ENCODE data around the gene SDHA. TPM values are rescaled to one million over a fixed set of nuclear protein-coding genes. Genes with fewer than 3 reads are reported as not detected.
"Not testable (repeated sequence)": the region's sequence is repeated elsewhere in the genome, so short reads cannot be mapped to it uniquely, and the experiment has no call there.

Gene SDHA
- total RNA-seq, 1 experiment from 2014 or later: 171 TPM

DNA sequence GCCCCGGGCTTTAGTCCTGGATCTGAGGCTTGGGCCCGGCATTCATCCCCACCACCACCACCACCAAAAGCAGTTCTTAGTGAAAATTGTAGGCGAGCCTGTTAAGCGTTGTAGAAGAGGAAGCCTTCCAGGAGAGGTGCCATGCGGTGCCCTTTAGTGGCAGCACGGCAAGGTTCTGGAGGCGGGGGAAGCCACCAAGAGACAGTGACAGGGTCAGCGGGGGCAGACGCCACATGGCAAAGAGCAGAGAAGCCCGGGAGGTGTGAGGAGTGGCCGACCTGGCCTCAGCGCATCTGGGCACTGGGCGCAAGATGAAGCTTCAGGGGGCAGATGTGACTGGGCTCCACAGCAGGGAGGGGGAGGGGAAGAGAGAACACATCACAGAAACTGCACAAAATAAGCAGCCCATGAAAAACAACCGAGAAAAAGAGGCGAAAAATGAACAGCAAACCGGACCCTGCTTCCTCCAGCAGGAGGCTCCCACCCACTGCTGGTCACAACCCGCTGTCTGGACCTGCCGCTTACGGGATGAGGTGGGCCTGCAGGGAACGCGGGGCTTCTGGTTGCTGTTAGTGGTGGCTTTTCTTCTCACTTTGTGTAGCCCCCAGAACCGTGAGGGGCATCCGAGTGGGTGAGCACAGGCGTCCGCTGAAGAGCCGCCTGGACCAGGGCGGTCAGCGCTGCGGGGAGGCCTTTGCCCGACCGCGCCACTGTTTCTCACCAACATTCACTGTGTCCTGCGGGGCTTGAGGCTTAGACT, 22.5 kb upstream of the SDHA start:
- Histone ChIP-seq H3K27ac (ENCODE audit: low read length) (no peak overlapping the region), H3K27me3 (ENCODE audit: control insufficient read depth, insufficient read depth, low read length) (no peaks in the 10 kb centered on the region), H3K4me1 (ENCODE audit: control insufficient read depth, insufficient read depth, low read length) (peaks cover 22% of the 10 kb centered on the region), H3K9me3 (ENCODE audit: control insufficient read depth, insufficient read depth, low read depth, low read length) (no peaks in the 10 kb centered on the region), H3K36me3 (ENCODE audit: control insufficient read depth, insufficient read depth, low read length) (no peaks in the 10 kb centered on the region), H3K4me3 (ENCODE audit: low read depth in 2 of 2, low read length in 2 of 2) (no peak overlapping the region)
- ChIA-PET CTCF (interaction anchor here (0.6 kb wide), 1 partner anchor 154 kb away, joined by 5 read pairs; no protein-coding TSS in a partner anchor), POLR2A (no interaction called here)
- ATAC-seq: no peak
- TF ChIP-seq, protein P1, sequence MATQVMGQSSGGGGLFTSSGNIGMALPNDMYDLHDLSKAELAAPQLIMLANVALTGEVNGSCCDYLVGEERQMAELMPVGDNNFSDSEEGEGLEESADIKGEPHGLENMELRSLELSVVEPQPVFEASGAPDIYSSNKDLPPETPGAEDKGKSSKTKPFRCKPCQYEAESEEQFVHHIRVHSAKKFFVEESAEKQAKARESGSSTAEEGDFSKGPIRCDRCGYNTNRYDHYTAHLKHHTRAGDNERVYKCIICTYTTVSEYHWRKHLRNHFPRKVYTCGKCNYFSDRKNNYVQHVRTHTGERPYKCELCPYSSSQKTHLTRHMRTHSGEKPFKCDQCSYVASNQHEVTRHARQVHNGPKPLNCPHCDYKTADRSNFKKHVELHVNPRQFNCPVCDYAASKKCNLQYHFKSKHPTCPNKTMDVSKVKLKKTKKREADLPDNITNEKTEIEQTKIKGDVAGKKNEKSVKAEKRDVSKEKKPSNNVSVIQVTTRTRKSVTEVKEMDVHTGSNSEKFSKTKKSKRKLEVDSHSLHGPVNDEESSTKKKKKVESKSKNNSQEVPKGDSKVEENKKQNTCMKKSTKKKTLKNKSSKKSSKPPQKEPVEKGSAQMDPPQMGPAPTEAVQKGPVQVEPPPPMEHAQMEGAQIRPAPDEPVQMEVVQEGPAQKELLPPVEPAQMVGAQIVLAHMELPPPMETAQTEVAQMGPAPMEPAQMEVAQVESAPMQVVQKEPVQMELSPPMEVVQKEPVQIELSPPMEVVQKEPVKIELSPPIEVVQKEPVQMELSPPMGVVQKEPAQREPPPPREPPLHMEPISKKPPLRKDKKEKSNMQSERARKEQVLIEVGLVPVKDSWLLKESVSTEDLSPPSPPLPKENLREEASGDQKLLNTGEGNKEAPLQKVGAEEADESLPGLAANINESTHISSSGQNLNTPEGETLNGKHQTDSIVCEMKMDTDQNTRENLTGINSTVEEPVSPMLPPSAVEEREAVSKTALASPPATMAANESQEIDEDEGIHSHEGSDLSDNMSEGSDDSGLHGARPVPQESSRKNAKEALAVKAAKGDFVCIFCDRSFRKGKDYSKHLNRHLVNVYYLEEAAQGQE (IDR thresholded peaks at IDR 0.05; ENCODE audit: insufficient read depth in 1 of 2, low read depth in 2 of 2, low read length in 1 of 2): no peak
- no peak for TF ChIP-seq POLR2AphosphoS5 (IDR thresholded peaks at IDR 0.05; ENCODE audit: low read depth, low read length)
- no peak for TF ChIP-seq TCF7L2 (IDR thresholded peaks at IDR 0.05; ENCODE audit: low read depth, low read length)
- TF ChIP-seq SIN3A (IDR thresholded peaks at IDR 0.05; ENCODE audit: borderline replicate concordance, insufficient read depth, low read depth, low read length): no peak
- TF ChIP-seq CTCF (IDR thresholded peaks at IDR 0.05): no peak
- intact Hi-C loops (cut with micrococcal nuclease; ENCODE audit: unreplicated experiment): no loop called here
- in situ Hi-C loops (cut with HindIII; ENCODE audit: low pct_unique_long_range_greater_than_20kb, low sequenced_read_pairs): no loop called here
- DNase-seq (ENCODE audit: low read depth, low spot score): no peak
- no TSS peak for BruUV-seq (replicated peaks)

GRCh38 chr5:196350-196749, 21.8 kb upstream of the SDHA start:
- ATAC-seq (no peak), DNase-seq (ENCODE audit: low read depth, low spot score) (no peak)
- ChIA-PET CTCF (no interaction called here), POLR2A (no interaction called here)
- Histone ChIP-seq H3K36me3 (ENCODE audit: control insufficient read depth, insufficient read depth, low read length) (no peaks in the 10 kb centered on the region), H3K27ac (ENCODE audit: low read length) (no peak overlapping the region), H3K27me3 (ENCODE audit: control insufficient read depth, insufficient read depth, low read length) (no peaks in the 10 kb centered on the region), H3K9me3 (ENCODE audit: control insufficient read depth, insufficient read depth, low read depth, low read length) (no peaks in the 10 kb centered on the region), H3K4me3 (ENCODE audit: low read depth in 2 of 2, low read length in 2 of 2) (no peak overlapping the region), H3K4me1 (ENCODE audit: control insufficient read depth, insufficient read depth, low read length) (peaks cover 14% of the 10 kb centered on the region)
- in situ Hi-C loops (cut with HindIII; ENCODE audit: low pct_unique_long_range_greater_than_20kb, low sequenced_read_pairs): no loop called here
- no peak for TF ChIP-seq SIN3A (IDR thresholded peaks at IDR 0.05; ENCODE audit: borderline replicate concordance, insufficient read depth, low read depth, low read length)
- TF ChIP-seq POLR2AphosphoS5 (IDR thresholded peaks at IDR 0.05; ENCODE audit: low read depth, low read length): no peak
- no peak for TF ChIP-seq CTCF (IDR thresholded peaks at IDR 0.05)
- TF ChIP-seq, protein P1 (IDR thresholded peaks at IDR 0.05; ENCODE audit: insufficient read depth in 1 of 2, low read depth in 2 of 2, low read length in 1 of 2): no peak
- BruUV-seq (replicated peaks): no TSS peak
- intact Hi-C loops (cut with micrococcal nuclease; ENCODE audit: unreplicated experiment): no loop called here

DNA sequence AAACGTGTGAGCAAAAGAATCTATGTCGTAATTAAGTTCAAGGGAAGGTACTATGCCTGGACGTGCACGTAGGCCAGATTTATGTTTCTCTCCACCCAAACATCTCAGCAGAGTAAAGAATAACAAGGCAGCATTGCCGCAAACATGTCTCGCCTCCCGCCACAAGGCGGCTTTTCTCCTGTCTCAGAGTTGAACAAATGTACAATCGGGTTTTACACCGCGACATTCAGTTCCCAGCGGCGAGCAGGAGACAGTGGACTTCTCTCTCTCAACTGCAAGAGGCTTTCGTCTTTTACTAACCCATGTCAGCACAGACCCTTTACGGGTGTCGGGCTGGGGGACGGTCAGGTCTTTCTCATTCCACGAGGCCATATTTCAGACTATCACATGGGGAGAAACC, 21.1 kb upstream of the SDHA start:
- H3K4me3 ChIP-seq (ENCODE audit: low read depth in 2 of 2, low read length in 2 of 2); H3K9me3 ChIP-seq (ENCODE audit: control insufficient read depth, insufficient read depth, low read depth, low read length); ATAC-seq; in situ Hi-C loops (cut with HindIII; ENCODE audit: low pct_unique_long_range_greater_than_20kb, low sequenced_read_pairs); BruUV-seq (replicated peaks); CTCF ChIA-PET; H3K27me3 ChIP-seq (ENCODE audit: control insufficient read depth, insufficient read depth, low read length); intact Hi-C loops (cut with micrococcal nuclease; ENCODE audit: unreplicated experiment); POLR2A ChIA-PET; H3K27ac ChIP-seq (ENCODE audit: low read length); DNase-seq (ENCODE audit: low read depth, low spot score); H3K36me3 ChIP-seq (ENCODE audit: control insufficient read depth, insufficient read depth, low read length): not testable (repeated sequence)
- H3K4me1 ChIP-seq (ENCODE audit: control insufficient read depth, insufficient read depth, low read length): peaks cover 11% of the 10 kb centered on the region; the same call in 1 of the 2 replicates

All from Panc1 (cell line).